HCT116 (cell line): Measurements from ENCODE around the gene PRMT1.

ENCODE experiments used
- EZH2 ChIP-seq: fragments of 200-600 bp; sonication (generic); IDR thresholded peaks from 2 replicates; pipeline ENCODE4 v1.6.1; 2017; ENCODE audit warnings: antibody characterized with exemption, mixed run types
- ZFX ChIP-seq: fragments of 450-650 bp; IDR thresholded peaks from 2 replicates; pipeline ENCODE4 v1.6.1; 2017
- TF ChIP-seq, protein P1 (sequence below): IDR thresholded peaks from 2 replicates; pipeline ENCODE4 v1.6.1; 2011; ENCODE audit warnings: mild to moderate bottlenecking, low read length, moderate library complexity; ENCODE audit not compliant: insufficient replicate concordance; ENCODE audit errors: extremely low read depth

DNA sequence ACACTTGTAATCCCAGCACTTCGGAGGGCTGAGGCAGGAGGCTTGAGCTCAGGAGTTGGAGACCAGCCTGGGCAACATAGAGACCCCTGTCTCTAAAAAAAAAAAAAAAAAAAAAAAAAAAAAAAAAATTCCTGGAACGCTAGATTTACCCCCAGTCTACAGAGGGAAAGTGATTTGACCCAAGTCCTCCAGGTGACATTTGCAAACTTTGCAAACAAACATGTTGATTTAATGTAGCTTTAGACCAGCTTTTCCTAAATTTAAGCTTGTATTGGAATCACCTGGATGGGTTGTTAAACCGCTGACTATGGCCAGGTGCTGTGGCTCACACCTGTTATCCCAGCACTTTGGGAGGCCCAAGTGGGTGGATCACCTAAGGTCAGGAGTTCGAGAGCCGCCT is 22.3 kb downstream of the PRMT1 start:
- TF ChIP-seq ZFX (no peak), EZH2 (no peak)
- TF ChIP-seq, protein P1, sequence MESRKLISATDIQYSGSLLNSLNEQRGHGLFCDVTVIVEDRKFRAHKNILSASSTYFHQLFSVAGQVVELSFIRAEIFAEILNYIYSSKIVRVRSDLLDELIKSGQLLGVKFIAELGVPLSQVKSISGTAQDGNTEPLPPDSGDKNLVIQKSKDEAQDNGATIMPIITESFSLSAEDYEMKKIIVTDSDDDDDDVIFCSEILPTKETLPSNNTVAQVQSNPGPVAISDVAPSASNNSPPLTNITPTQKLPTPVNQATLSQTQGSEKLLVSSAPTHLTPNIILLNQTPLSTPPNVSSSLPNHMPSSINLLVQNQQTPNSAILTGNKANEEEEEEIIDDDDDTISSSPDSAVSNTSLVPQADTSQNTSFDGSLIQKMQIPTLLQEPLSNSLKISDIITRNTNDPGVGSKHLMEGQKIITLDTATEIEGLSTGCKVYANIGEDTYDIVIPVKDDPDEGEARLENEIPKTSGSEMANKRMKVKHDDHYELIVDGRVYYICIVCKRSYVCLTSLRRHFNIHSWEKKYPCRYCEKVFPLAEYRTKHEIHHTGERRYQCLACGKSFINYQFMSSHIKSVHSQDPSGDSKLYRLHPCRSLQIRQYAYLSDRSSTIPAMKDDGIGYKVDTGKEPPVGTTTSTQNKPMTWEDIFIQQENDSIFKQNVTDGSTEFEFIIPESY: no peak
